ENCODE measurements around the gene ARHGAP4.

ARHGAP4 gene

GRCh38 chrX:153944140-153944799 is 18.2 kb upstream of the ARHGAP4 start, which contains the start of gene RENBP:
TSS of gene RENBP (minus strand) at chrX:153944643. CDS start at chrX:153944610, 33 bp downstream.
- TF ChIP-seq CTCF (IDR thresholded peaks at IDR 0.05) (no peak), ZFX (IDR thresholded peaks at IDR 0.05; ENCODE audit: borderline replicate concordance) (no peak)
- 0 out of 2 replicates have a peak within 1 kb of the TSS, but pooled peaks have one; percentile 31 for H3K27ac ChIP-seq

GRCh38 chrX:153941336-153942252 is 15.5 kb upstream of the ARHGAP4 start:
- TF ChIP-seq ZFX (IDR thresholded peaks at IDR 0.05; ENCODE audit: borderline replicate concordance) (no peak), CTCF (IDR thresholded peaks at IDR 0.05) (no peak)
- H3K27ac ChIP-seq: no peak overlapping the region

- no peak for TF ChIP-seq CTCF (IDR thresholded peaks at IDR 0.05)
- no peak for TF ChIP-seq ZFX (IDR thresholded peaks at IDR 0.05; ENCODE audit: borderline replicate concordance)
- no peak overlapping the region for H3K27ac ChIP-seq
Measured at GRCh38 chrX:153939573-153939972, 13.5 kb upstream of the ARHGAP4 start.

GRCh38 chrX:153938226-153938786 is 12.2 kb upstream of the ARHGAP4 start:
- H3K27ac ChIP-seq: no peak overlapping the region
- no peak for TF ChIP-seq CTCF (IDR thresholded peaks at IDR 0.05)
- TF ChIP-seq ZFX (IDR thresholded peaks at IDR 0.05; ENCODE audit: borderline replicate concordance): no peak

GRCh38 chrX:153937056-153937455 is 11.0 kb upstream of the ARHGAP4 start:
- H3K27ac ChIP-seq: no peak overlapping the region
- TF ChIP-seq ZFX (IDR thresholded peaks at IDR 0.05; ENCODE audit: borderline replicate concordance) (no peak), CTCF (IDR thresholded peaks at IDR 0.05) (no peak)

- H3K27ac ChIP-seq: peak overlapping the region; percentile 40
- TF ChIP-seq ZFX (IDR thresholded peaks at IDR 0.05; ENCODE audit: borderline replicate concordance) (no peak), CTCF (IDR thresholded peaks at IDR 0.05) (no peak)
Measured at GRCh38 chrX:153935326-153935851, 9.3 kb upstream of the ARHGAP4 start.
